Choroid plexus epithelial cell (primary cell): ENCODE data around the gene METTL17.
"Not testable (repeated sequence)": the region's sequence is repeated elsewhere in the genome, so short reads cannot be mapped to it uniquely, and the experiment has no call there.

ENCODE experiments used
- DNase-seq: peaks from one replicate; pipeline ENCODE4 v3.0.0-alpha.2; 2010; ENCODE audit warnings: low read depth
- H3K4me3 ChIP-seq: 2 replicates; pipeline ENCODE4 v1.5.1; 2011; ENCODE audit warnings: low read depth, mild to moderate bottlenecking, control low read depth, low read length, moderate library complexity
- CTCF ChIP-seq: conservative IDR thresholded peaks from 2 replicates; pipeline ENCODE4 v1.5.1; 2011; ENCODE audit warnings: low read depth, mild to moderate bottlenecking, control low read depth, inconsistent platforms, low read length, moderate library complexity

METTL17 gene

GRCh38 chr14:21036751-21037150, 47.0 kb downstream of the METTL17 start:
- no peak overlapping the region for H3K4me3 ChIP-seq
- DNase-seq: no peak
- no peak for TF ChIP-seq CTCF

GRCh38 chr14:21037156-21037555, 47.4 kb downstream of the METTL17 start:
- no peak for TF ChIP-seq CTCF
- H3K4me3 ChIP-seq: no peak overlapping the region
- no peak for DNase-seq

GRCh38 chr14:21038441-21039422, 49.0 kb downstream of the METTL17 start:
- no peak for TF ChIP-seq CTCF
- no peak overlapping the region for H3K4me3 ChIP-seq
- DNase-seq: peak; percentile 68

- H3K4me3 ChIP-seq: no peak overlapping the region
- peak; percentile 88 for DNase-seq
- peak; percentile 86 for TF ChIP-seq CTCF
Observed at GRCh38 chr14:21039585-21040369, 50.0 kb downstream of the METTL17 start.

GRCh38 chr14:21040370-21040925, 50.7 kb downstream of the METTL17 start:
- H3K4me3 ChIP-seq: no peak overlapping the region
- TF ChIP-seq CTCF: no peak
- no peak for DNase-seq

- not testable (repeated sequence) for DNase-seq
Observed at GRCh38 chr14:21040941-21041340, 51.2 kb downstream of the METTL17 start.

GRCh38 chr14:21041676-21042433, 52.1 kb downstream of the METTL17 start, which contains the start of gene RNASE7:
Gene RNASE7, plus strand, starts transcription at chr14:21042362. Its CDS starts 631 bp downstream, at chr14:21042993.
- TF ChIP-seq CTCF: no peak
- peak; percentile 65 for DNase-seq
- no peak within 1 kb of the TSS for H3K4me3 ChIP-seq

More at GRCh38 chr14:21040941-21041340, 51.2 kb downstream of the METTL17 start:
- not testable (repeated sequence) for H3K4me3 ChIP-seq
